NCI-H128 (cell line): ENCODE measurements around the gene TMEM238.

Experiments used
- DNase-seq: peaks from one replicate; lab custom pipeline; 2025; ENCODE audit not compliant: unreplicated experiment; lab: John Stamatoyannopoulos, UW

The TMEM238 gene

GRCh38 chr19:55382013-55382412 is 2.1 kb downstream of the TMEM238 start:
- DNase-seq, result no peak

- no peak for DNase-seq
These were observed 4.9 kb downstream of the TMEM238 start for GRCh38 chr19:55379174-55379573.

GRCh38 chr19:55377356-55378131 is 6.5 kb downstream of the TMEM238 start:
- no peak for DNase-seq

GRCh38 chr19:55376241-55376933 is 7.7 kb downstream of the TMEM238 start, which contains the start of gene TMEM190:
Gene TMEM190, plus strand, starts transcription at chr19:55376826. Its CDS starts 28 bp downstream, at chr19:55376854.
- no peak for DNase-seq

DNA sequence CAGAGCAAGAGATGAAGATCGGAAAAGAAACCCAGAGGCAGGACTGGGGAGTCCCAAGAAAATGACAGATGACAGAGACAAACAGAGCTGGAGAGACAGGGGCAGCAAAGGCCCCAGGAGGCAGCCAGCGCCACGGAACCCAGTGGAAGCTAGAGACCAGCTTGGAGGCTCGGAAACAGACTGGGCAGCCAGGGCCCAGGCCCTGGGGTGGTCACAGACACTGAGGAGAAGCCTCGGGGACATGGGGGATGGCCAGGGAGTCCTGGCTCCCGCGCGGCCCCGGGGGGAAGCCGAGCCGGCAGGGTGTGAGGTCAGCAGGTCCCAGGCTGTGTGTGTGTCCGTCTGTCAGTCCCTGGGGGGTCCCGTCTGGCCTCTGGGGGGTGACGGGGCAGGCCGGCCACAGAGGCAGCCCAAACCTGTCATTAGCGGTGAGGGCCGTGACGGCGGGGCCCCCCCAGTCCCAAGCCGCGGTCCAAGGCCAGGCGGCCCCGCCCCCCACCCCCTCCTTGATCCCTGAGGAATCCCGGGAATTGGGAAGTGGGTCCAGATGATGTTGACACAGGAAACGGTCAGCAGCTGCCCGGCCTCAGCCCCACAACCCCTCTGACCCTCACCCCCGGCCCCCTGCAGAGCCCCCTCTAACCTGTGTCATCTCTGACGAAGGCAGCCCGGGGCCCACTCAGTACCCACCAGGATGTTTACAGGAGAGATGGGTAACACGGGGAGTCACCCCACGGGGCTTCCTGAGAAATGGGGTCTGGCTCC is 9.9 kb downstream of the TMEM238 start:
- no peak for DNase-seq

DNA sequence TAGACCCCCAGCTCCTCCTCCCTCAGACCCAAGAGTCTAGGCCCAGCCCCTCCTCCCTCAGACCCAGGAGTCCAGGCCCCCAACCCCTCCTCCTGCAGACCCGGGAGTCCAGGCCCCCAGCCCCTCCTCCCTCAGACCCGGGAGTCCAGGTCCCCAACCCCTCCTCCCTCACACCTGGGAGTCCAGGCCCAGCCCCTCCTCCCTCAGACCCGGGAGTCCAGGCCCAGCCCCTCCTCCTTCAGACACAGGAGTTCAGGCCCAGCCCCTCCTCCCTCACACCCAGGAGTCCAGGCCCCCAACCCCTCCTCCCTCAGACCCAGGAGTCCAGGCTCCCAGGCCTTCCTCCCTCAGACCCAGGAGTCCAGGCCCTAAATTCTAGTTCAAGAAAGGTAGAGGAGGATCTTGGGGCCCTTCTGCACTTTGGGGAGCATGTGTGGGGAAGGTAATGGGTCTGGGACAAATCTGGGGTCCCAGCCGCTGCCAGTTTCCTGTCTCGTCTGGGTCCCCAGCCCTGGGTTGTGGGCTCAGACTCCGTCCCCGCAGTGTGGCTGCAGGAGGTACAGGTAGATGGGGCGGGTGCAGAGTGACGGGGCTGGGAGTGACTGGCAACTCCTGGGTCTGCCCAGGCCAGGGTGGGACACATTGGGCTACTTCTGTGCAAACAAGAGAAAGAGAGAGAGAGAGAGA is 10.6 kb downstream of the TMEM238 start:
- no peak for DNase-seq

- DNase-seq, result no peak
These were observed 11.6 kb downstream of the TMEM238 start for GRCh38 chr19:55372316-55373081.

DNA sequence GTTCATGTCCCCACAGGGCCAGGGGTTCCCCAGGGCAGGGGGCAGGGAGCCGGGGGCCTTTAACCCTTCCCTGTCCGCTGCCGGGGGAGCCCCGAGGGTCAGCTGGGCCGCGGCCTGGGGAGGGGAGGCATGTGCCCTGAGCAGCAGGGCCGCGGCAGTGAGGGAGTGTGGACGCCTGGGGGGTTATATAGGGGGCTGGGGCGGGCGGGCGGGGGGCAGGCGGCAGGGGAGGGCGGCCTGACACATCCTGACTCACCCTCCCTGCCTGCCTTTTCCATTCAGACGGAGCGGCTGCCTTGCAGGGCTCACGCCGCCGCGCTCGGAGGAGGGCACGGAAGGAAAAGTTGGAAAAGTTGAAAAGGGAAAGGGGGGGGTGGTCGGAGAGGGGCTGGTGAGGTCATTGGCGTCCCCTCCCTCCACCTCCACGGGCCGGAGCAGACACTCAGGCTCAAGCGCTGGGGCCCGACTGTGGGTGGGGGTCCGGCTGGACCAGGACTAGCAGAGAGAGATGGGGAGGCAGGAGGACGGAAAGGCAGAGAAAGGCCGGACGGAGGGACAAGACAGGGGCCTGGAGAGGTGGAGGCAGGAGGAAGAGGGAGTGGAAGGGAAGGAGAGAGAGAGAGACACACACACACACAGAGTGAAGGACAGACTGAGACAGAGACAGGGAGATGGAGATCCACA is 13.6 kb downstream of the TMEM238 start, which contains the start of gene IL11:
Gene IL11, minus strand, starts transcription at position 159 of the 684 bp plus-strand sequence. Its CDS starts 153 bp downstream, at position 6.
- no peak for DNase-seq

GRCh38 chr19:55369653-55370304 is 14.3 kb downstream of the TMEM238 start:
- DNase-seq, result no peak

GRCh38 chr19:55368701-55369563 is 15.2 kb downstream of the TMEM238 start:
- DNase-seq, result no peak

DNA sequence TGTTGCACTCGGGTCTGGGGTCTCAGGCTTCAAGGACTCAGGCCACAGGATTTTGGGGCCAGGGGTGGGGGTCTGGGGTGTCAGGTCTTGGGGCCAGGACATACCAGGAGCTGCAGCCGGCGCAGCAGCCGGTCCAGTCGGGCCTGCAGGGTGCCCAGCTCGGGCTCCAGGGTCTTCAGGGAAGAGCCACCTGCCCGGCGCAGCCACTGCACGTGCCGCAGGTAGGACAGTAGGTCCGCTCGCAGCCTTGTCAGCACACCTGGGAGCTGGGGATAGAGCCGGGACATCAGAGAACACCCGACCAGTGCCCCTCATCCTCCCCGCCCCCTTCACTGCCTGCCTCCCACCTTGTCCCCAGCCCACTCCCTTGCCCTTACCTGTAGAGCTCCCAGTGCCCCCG is 16.0 kb downstream of the TMEM238 start:
- DNase-seq, result no peak

DNA sequence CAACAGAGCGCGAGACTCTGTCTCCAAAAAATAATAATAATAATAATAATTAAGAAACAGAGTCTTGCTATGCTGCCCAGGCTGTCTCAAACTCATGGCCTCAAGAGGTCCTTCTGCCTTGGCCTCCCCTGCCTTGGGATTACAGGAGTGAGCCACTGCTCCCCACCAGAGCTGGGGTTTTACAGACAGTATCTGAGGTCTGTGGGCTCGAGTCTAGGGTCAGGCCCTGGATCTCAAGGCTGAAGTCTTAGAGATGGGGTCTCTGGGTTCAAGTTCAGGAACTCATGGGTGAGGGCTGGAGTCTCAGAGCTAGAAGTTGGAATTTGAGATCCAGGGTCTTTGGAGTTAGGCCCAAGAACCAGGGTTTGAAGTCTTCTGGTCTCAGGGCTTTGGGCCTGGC is 17.3 kb downstream of the TMEM238 start:
- DNase-seq, result no peak

GRCh38 chr19:55365964-55366363 is 18.1 kb downstream of the TMEM238 start:
- DNase-seq, result no peak

DNA sequence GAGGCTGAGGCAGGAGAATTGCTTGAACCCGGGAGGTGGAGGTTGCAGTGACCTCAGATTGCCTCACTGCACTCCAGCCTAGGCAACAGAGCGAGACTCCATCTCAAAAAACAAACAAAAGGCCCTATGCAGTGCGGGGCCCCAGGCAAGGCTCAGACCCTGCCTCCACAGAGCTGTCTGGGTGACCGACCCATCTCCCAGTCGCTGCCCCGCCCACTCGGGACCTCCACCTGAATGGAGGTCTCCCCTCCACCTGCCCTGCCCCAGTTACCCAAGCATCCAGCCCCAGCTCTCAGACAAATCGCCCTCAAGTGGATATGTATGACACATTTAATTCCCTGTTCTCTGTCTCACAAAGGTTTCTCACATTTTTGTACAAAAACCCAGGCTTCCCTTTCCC is 18.8 kb downstream of the TMEM238 start:
- no peak for DNase-seq

GRCh38 chr19:55362990-55363716 is 20.9 kb downstream of the TMEM238 start, which contains the start of gene GARIN5B:
Gene GARIN5B, minus strand, starts transcription at chr19:55363260. Its CDS starts 194 bp downstream, at chr19:55363066.
- no peak for DNase-seq

- DNase-seq, result no peak
These were observed 21.7 kb downstream of the TMEM238 start for GRCh38 chr19:55362174-55362989.

GRCh38 chr19:55360902-55361301 is 23.2 kb downstream of the TMEM238 start:
- DNase-seq, result no peak
